Measurements from ENCODE around the gene SV2B.

SV2B gene

DNA sequence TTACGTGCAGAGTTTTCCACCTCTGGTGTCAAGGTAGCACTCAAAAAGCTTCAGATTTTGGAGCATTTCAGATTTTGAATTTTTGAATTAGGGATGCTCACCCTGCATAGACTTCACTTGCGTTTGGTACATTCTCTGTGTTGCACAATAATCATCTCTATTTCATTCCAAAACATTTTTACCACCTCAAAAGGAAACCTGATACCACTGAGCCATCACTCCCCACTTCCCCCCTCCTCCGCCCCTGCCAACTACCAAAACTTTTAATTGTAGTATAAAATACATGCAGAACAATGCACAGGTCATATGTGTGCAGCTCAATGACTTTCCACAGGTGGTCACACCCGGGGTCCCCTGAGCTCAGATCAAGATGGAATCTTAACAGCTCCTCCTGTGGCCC is 208.8 kb downstream of the SV2B start:
- Histone ChIP-seq H3K36me3 (ENCODE audit: insufficient read depth, low read length) (no peaks in the 10 kb centered on the region), H3K9ac (ENCODE audit: insufficient read length) (no peak overlapping the region), H3K4me3 (no peak overlapping the region), H3K9me3 (ENCODE audit: low read depth, low read length) (no peaks in the 10 kb centered on the region), H3K27ac (no peak overlapping the region)
- no peak for TF ChIP-seq FOXP2 (optimal IDR thresholded peaks at IDR 0.05; ENCODE audit: control extremely low read depth, extremely low read length, insufficient read depth)
- no peak for TF ChIP-seq EZH2 (IDR thresholded peaks at IDR 0.05)
- TF ChIP-seq POLR2AphosphoS5 (IDR thresholded peaks at IDR 0.05; ENCODE audit: borderline replicate concordance, low read depth, low read length): no peak
- DNase-seq (ENCODE audit: low read depth, low spot score): no peak

DNA sequence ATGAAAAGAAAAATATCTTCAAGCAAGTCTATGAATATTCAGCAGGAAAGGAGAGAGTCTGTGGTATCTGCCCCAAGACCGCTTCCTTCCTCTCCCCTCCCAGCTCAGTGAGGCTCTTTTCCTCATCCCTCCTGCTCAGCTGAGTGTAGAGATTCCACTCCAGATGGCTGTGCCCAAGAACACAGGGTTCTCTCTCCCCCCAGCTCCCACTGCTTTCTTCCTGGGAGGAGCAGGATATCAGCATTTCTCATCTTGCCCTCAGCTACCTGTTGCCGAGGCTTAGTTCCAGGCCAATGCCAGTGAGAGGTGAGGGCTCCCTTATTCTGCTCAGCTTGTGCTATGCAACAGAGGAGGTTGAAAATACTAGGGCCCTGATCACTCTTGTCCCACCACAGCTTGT is 211.9 kb downstream of the SV2B start:
- H3K9me3 ChIP-seq (ENCODE audit: low read depth, low read length): no peaks in the 10 kb centered on the region
- H3K27ac ChIP-seq: peak overlapping the region; percentile 85
- H3K36me3 ChIP-seq (ENCODE audit: insufficient read depth, low read length): no peaks in the 10 kb centered on the region
- peak overlapping the region; percentile 58 for H3K4me3 ChIP-seq
- peak; percentile 76 for TF ChIP-seq FOXP2 (optimal IDR thresholded peaks at IDR 0.05; ENCODE audit: control extremely low read depth, extremely low read length, insufficient read depth)
- TF ChIP-seq EZH2 (IDR thresholded peaks at IDR 0.05): no peak
- no peak overlapping the region for H3K9ac ChIP-seq (ENCODE audit: insufficient read length)
- DNase-seq (ENCODE audit: low read depth, low spot score): peak; percentile 89

DNA sequence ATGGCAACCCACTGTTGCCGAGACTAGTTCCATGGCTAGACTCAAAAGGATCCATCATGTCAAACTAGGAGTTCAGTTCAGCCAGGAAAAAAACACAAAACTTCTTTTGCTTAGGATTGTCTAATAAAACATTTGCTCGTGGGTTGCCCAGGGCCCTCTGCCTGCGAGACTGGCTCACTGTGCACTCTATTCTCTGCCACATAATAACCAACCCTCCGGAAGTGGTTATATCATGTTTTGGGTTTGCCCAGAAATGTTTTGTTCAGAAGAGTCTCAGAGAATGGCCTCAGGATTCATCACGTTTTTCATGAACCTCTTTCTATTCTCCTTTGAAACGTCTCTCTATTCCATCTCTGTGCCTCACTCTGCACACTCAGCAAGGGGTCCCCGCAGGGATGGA is 216.1 kb downstream of the SV2B start:
- DNase-seq (ENCODE audit: low read depth, low spot score): no peak
- TF ChIP-seq FOXP2 (optimal IDR thresholded peaks at IDR 0.05; ENCODE audit: control extremely low read depth, extremely low read length, insufficient read depth): no peak
- no peak for TF ChIP-seq POLR2AphosphoS5 (IDR thresholded peaks at IDR 0.05; ENCODE audit: borderline replicate concordance, low read depth, low read length)
- no peak for TF ChIP-seq EZH2 (IDR thresholded peaks at IDR 0.05)
- Histone ChIP-seq H3K27ac (no peak overlapping the region), H3K36me3 (ENCODE audit: insufficient read depth, low read length) (no peaks in the 10 kb centered on the region), H3K9ac (ENCODE audit: insufficient read length) (no peak overlapping the region), H3K9me3 (ENCODE audit: low read depth, low read length) (no peaks in the 10 kb centered on the region), H3K4me3 (no peak overlapping the region)

DNA sequence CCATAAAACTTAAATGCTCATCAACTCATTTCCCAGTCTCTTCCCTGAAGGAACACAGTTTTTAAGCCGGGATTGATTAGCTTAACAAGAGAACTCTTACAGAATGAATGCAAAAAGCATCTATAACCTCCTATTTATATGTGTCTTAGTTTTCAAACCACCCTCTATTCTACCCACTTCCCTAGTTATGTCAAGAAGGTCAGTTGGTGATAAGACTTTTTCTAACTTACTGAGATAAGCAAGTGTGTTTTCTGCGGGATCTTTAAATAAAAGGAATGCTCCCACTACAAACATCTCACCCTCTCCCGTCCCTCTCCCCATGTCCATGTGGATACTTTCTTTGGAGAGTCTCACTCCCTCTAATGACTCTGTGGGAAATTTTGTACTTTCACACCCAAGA is 218.5 kb downstream of the SV2B start:
- DNase-seq (ENCODE audit: low read depth, low spot score): no peak

DNA sequence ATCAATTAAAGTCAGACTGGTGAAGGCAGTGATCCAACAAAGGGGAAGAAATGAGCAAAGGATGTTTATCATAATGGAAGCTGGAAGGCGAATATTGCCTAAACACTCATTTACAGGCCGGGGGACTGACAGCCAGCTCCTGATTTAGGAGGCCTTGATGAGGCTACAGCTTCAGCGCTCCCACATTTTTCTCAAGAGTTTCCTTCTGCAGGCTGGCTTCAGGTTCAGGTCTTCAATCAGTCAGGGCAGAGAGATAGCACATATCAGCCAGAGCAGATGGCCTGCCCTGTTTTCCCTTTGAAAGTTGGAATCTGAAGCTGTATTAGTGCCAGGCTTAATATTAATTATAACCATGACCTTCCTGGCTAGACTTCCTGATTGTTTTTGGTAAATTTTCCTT is 218.9 kb downstream of the SV2B start:
- Histone ChIP-seq H3K27ac (no peak overlapping the region), H3K9ac (ENCODE audit: insufficient read length) (no peak overlapping the region), H3K4me3 (no peak overlapping the region), H3K36me3 (ENCODE audit: insufficient read depth, low read length) (no peaks in the 10 kb centered on the region), H3K9me3 (ENCODE audit: low read depth, low read length) (no peaks in the 10 kb centered on the region)
- TF ChIP-seq POLR2AphosphoS5 (IDR thresholded peaks at IDR 0.05; ENCODE audit: borderline replicate concordance, low read depth, low read length) (no peak), FOXP2 (optimal IDR thresholded peaks at IDR 0.05; ENCODE audit: control extremely low read depth, extremely low read length, insufficient read depth) (no peak), EZH2 (IDR thresholded peaks at IDR 0.05) (no peak)
- DNase-seq (ENCODE audit: low read depth, low spot score): no peak

More for the DNA sequence above, 218.5 kb downstream of the SV2B start:
- no peak overlapping the region for H3K4me3 ChIP-seq
- H3K36me3 ChIP-seq (ENCODE audit: insufficient read depth, low read length): no peaks in the 10 kb centered on the region
- TF ChIP-seq POLR2AphosphoS5 (IDR thresholded peaks at IDR 0.05; ENCODE audit: borderline replicate concordance, low read depth, low read length) (no peak), FOXP2 (optimal IDR thresholded peaks at IDR 0.05; ENCODE audit: control extremely low read depth, extremely low read length, insufficient read depth) (no peak), EZH2 (IDR thresholded peaks at IDR 0.05) (no peak)
- H3K27ac ChIP-seq: no peak overlapping the region
- no peak overlapping the region for H3K9ac ChIP-seq (ENCODE audit: insufficient read length)
- no peaks in the 10 kb centered on the region for H3K9me3 ChIP-seq (ENCODE audit: low read depth, low read length)

DNA sequence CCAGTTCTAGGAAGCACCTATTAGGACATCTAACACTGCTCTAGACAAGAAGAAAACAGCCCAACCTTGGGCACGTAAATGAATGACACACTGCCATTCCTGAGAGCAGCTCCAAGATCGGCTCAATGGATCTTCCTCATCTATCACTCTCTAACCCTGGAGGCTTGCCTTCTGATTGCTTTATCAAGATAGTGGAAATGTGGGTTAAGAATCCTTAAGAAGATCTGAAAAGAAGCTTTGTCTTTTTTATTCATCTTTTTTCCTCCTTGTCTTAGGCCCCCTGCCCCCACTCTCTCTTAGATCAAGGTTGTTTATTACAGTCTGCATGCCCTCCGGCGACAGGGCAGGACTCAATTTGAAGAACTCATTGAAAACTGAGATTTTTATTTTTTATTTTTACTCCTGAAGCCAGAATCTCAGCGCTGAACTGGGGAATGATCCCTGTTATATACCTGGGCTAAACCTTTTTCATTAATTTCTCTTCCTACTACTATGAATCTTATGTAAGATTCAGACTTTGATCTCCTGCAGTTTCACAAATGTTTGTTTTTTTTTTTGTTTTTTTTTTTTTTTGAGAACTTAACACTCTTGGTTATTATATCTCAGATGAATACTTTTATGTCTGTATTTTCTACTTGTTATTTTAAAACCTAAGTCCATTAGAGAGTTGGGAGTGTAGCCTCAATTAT is 219.5 kb downstream of the SV2B start:
- TF ChIP-seq FOXP2 (optimal IDR thresholded peaks at IDR 0.05; ENCODE audit: control extremely low read depth, extremely low read length, insufficient read depth) (no peak), POLR2AphosphoS5 (IDR thresholded peaks at IDR 0.05; ENCODE audit: borderline replicate concordance, low read depth, low read length) (no peak), EZH2 (IDR thresholded peaks at IDR 0.05) (no peak)
- no peak overlapping the region for H3K27ac ChIP-seq
- H3K9ac ChIP-seq (ENCODE audit: insufficient read length): no peak overlapping the region
- no peak overlapping the region for H3K4me3 ChIP-seq
- no peaks in the 10 kb centered on the region for H3K36me3 ChIP-seq (ENCODE audit: insufficient read depth, low read length)
- H3K9me3 ChIP-seq (ENCODE audit: low read depth, low read length): no peaks in the 10 kb centered on the region
- DNase-seq (ENCODE audit: low read depth, low spot score): no peak

DNA sequence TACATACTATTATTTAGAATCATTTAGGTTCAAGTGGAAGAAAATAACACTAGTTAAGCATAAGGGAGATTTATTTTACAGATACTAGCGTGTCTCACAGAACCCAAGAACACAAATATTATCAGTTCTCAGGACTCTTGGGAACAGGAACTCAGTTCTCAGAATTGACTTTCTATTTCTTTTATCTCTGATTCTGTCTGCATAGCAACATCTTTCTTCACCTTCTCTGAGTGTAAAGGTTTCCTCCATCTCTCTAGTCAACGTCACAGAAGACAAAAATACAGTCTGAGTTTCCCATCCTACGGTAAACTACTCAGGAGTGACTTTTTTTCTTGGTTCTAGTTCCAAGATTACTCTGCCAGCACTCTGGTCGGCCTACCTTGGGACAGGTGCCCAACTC is 220.0 kb downstream of the SV2B start:
- TF ChIP-seq EZH2 (IDR thresholded peaks at IDR 0.05) (no peak), POLR2AphosphoS5 (IDR thresholded peaks at IDR 0.05; ENCODE audit: borderline replicate concordance, low read depth, low read length) (no peak), FOXP2 (optimal IDR thresholded peaks at IDR 0.05; ENCODE audit: control extremely low read depth, extremely low read length, insufficient read depth) (no peak)
- no peaks in the 10 kb centered on the region for H3K36me3 ChIP-seq (ENCODE audit: insufficient read depth, low read length)
- H3K9me3 ChIP-seq (ENCODE audit: low read depth, low read length): no peaks in the 10 kb centered on the region
- no peak overlapping the region for H3K4me3 ChIP-seq
- H3K27ac ChIP-seq: no peak overlapping the region
- no peak overlapping the region for H3K9ac ChIP-seq (ENCODE audit: insufficient read length)
- DNase-seq (ENCODE audit: low read depth, low spot score): no peak

DNA sequence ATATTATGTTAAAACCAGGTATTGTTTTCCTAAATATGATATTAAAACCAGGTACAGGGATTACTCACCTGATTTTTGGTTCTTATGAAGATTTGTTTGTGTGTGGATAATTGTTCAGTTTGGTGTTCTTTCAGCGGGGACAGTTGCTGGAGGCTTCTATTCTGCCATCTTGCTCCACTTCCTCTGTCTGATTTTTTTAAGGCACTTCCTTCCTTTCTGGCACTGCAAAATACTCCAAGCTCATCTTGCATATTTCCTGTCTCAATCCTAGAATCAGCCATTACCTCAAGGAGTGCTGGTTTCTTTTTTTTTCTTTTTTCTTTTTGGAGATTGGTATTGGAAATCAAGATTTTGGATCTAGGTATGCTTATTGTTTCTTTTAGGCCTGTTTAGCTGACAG is 229.9 kb downstream of the SV2B start:
- Histone ChIP-seq H3K9me3 (ENCODE audit: low read depth, low read length) (no peaks in the 10 kb centered on the region), H3K36me3 (ENCODE audit: insufficient read depth, low read length) (no peaks in the 10 kb centered on the region), H3K27ac (no peak overlapping the region), H3K9ac (ENCODE audit: insufficient read length) (no peak overlapping the region), H3K4me3 (no peak overlapping the region)
- TF ChIP-seq EZH2 (IDR thresholded peaks at IDR 0.05) (no peak), FOXP2 (optimal IDR thresholded peaks at IDR 0.05; ENCODE audit: control extremely low read depth, extremely low read length, insufficient read depth) (no peak), POLR2AphosphoS5 (IDR thresholded peaks at IDR 0.05; ENCODE audit: borderline replicate concordance, low read depth, low read length) (no peak)
- DNase-seq (ENCODE audit: low read depth, low spot score): no peak

DNA sequence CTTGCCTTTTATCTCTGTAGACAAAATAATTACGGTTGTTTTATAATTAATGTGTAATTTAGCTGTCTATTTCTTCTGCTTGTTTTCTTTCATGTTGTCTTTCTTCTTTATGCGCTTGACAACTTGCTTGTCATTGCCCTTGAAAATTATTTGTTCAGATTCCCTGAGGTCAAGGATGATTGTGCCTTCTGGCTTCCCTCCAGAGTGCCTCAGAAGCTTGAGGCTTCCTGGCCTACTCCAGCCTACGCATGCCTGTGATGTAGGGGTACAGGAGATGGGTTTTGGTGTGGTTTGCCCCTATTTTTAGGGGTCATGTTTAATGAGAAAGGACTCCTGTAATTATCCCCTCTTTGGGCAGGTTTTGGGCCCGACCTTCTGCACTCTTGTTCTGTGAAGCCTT is 231.5 kb downstream of the SV2B start:
- TF ChIP-seq POLR2AphosphoS5 (IDR thresholded peaks at IDR 0.05; ENCODE audit: borderline replicate concordance, low read depth, low read length) (no peak), EZH2 (IDR thresholded peaks at IDR 0.05) (no peak), FOXP2 (optimal IDR thresholded peaks at IDR 0.05; ENCODE audit: control extremely low read depth, extremely low read length, insufficient read depth) (no peak)
- DNase-seq (ENCODE audit: low read depth, low spot score): no peak
- no peak overlapping the region for H3K9ac ChIP-seq (ENCODE audit: insufficient read length)
- no peak overlapping the region for H3K4me3 ChIP-seq
- H3K27ac ChIP-seq: no peak overlapping the region
- H3K9me3 ChIP-seq (ENCODE audit: low read depth, low read length): no peaks in the 10 kb centered on the region
- no peaks in the 10 kb centered on the region for H3K36me3 ChIP-seq (ENCODE audit: insufficient read depth, low read length)

Measured in SK-N-MC (cell line).